Mononuclear cell (primary cell): ENCODE data around the gene SMTN. TPM values are rescaled to one million over a fixed set of nuclear protein-coding genes. Genes with fewer than 3 reads are reported as not detected.
"Not testable (repeated sequence)": the region's sequence is repeated elsewhere in the genome, so short reads cannot be mapped to it uniquely, and the experiment has no call there.

Experiments used
- H3K27me3 ChIP-seq: 2 replicates; pipeline ENCODE4 v1.6.0; 2011; ENCODE audit warnings: low read length, control low read depth; ENCODE audit not compliant: insufficient read depth
- H3K4me1 ChIP-seq: 2 replicates; pipeline ENCODE4 v1.5.1; 2011; ENCODE audit warnings: mild to moderate bottlenecking, low read length, control low read depth; ENCODE audit not compliant: insufficient read depth
- H3K4me3 ChIP-seq: 2 replicates; pipeline ENCODE4 v1.5.1; 2011; ENCODE audit warnings: mild to moderate bottlenecking, low read length, moderate library complexity
- H3K9me3 ChIP-seq: 2 replicates; pipeline ENCODE4 v1.5.1; 2011; ENCODE audit warnings: low read depth, mild to moderate bottlenecking, control low read depth, low read length
- total RNA-seq: library from RNA; depleted of rRNA; stranded (reverse); fragments of >200 nt; gene quantifications from one replicate; pipeline ENCODE4 v1.2.3, GENCODE V29; 2012

Gene SMTN
- total RNA-seq, 1 donor = 2.8 TPM

DNA sequence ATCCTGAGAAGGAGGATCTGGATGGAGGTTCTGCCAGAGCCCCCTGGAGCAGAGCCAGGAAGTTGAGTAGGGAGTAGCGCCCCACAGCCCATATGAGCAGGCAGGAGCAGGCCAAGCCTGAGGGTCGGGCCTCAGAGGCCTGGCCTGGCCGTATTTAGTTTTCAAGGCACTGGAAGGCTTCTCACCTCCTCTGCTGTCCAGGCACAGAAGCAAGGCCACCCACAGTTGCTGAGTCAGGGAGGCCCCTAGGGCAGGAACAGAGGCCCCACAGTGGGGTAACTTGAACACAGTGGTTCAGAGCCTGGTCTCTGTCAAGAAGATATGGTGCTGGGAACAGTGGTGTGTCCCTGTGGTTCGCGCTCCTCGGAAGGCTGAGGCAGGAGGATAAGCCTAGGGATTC, 21.5 kb upstream of the SMTN start:
- H3K9me3 ChIP-seq, H3K27me3 ChIP-seq, H3K4me1 ChIP-seq, H3K4me3 ChIP-seq: not testable (repeated sequence)

DNA sequence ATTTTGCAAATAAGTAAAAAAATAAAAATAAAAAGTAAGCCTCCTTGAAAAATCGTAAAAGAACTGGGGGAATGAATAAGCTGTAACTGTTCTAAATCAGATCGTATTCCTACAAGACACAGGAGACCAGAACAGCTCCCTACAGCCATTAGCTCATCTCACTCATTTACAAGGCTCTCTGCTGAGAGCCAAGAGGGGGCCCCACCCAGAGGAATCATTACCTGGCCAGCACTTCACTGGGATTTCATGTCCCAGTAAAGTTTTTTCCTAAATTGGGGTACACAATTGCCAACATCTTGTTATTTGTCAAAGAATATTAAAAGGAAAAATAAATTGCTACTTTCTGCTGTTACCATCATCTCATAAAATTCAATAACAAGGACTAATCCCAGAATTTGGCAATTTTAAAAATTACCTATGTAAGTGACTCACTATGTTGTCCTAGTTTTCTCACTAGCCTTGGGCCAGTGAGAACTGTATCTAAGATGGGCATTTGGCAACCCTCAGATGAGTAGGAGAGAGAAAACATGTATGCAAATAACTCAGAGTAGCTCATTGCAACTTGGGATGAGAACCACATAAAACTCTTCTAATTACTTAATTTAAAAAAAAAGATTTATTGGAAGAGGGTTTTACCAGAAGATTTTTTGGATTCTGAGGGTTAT, 18.4 kb upstream of the SMTN start:
- Histone ChIP-seq H3K4me1 (no peaks in the 10 kb centered on the region), H3K9me3 (no peaks in the 10 kb centered on the region), H3K27me3 (no peaks in the 10 kb centered on the region), H3K4me3 (no peak overlapping the region)

DNA sequence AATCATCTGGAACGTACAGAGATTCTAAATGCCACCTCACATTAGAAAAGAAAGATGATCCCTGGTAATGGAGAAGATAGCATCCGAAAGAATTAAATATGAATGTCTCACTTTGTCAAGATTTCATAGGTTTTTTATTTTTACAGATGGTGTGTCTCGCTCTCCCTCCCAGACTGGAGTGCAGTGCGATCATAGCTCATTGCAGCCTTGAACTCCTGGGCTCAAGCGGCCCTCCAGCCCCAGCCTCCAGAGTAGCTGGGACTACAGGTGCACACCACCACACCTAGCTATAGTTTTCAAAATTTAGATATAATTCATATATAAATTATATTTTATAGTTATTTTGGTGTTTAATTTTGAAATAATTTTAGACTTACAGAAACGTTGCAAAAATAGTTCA, 16.7 kb upstream of the SMTN start:
- H3K4me1 ChIP-seq = no peaks in the 10 kb centered on the region
- H3K27me3 ChIP-seq = no peaks in the 10 kb centered on the region
- no peaks in the 10 kb centered on the region for H3K9me3 ChIP-seq
- no peak overlapping the region for H3K4me3 ChIP-seq

DNA sequence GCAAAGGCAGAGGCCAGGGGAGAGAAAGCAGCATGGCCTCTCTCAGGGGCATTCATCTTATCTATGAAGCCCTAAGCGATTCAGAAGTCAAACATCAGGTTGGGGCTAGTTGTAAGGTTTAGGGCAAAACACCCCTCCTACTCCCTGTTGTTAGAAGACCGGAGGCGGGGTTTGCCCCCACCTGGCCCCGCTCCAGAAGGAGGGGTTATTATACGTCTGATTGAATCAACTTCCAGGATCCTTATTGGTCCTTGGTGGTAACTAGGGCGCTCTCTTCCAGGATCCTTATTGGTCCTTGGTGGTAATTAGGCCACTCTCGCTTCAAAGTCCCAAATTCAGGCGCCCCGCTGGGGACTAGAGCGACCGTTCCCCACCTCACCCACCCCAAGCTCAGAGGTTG, 12.1 kb upstream of the SMTN start:
- Histone ChIP-seq H3K4me1 (no peaks in the 10 kb centered on the region), H3K9me3 (no peaks in the 10 kb centered on the region), H3K27me3 (no peaks in the 10 kb centered on the region), H3K4me3 (no peak overlapping the region)

DNA sequence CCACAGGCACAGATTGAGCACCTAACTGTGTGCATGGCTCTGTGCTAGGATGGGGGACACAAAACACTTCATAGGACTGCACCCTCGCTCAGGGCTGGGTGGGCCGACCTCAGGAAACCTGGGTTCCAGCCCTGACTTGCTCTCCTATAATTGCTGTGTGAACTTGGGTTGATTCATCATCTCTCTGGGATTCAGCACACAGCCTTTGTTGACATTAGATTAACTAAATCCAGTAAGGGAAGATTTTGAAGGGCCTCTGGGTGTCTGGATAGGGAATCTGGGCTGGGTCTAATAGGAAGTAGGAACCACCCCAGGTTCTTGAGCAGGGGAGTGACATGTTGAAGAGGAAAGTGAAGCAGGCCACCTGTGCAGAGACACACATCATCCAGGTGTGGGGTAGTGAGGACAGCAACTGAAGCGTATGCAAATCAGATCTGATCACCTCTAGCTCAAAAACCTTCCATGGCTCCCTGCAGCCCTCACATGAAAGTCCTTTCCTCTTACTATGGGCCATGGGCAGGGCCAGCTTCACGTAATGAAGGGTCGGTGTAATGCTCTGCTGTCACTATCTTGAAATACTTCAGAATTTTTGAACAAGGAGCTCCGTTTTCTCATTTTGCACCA, 11.3 kb upstream of the SMTN start:
- H3K27me3 ChIP-seq, H3K9me3 ChIP-seq, H3K4me1 ChIP-seq, H3K4me3 ChIP-seq: not testable (repeated sequence)

DNA sequence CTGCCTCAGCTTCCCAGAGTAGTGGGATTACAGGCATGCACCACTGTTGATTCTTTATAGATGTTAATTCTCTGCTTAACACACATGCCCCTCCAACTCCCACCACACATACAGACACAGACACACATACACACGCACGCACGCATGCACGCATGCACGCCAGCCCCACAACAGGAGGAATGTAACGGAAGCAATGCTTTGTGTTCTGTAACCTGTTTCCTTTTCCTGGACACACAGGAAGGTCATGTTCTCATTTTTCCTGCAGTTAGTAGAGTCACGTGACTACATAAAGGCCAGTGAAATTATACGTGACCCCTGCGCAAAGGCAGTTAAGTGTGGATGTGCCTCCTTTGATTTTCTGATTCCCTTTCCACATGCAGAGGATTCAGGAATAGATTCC, 8.0 kb upstream of the SMTN start:
- H3K4me1 ChIP-seq, H3K27me3 ChIP-seq, H3K4me3 ChIP-seq, H3K9me3 ChIP-seq: not testable (repeated sequence)

DNA sequence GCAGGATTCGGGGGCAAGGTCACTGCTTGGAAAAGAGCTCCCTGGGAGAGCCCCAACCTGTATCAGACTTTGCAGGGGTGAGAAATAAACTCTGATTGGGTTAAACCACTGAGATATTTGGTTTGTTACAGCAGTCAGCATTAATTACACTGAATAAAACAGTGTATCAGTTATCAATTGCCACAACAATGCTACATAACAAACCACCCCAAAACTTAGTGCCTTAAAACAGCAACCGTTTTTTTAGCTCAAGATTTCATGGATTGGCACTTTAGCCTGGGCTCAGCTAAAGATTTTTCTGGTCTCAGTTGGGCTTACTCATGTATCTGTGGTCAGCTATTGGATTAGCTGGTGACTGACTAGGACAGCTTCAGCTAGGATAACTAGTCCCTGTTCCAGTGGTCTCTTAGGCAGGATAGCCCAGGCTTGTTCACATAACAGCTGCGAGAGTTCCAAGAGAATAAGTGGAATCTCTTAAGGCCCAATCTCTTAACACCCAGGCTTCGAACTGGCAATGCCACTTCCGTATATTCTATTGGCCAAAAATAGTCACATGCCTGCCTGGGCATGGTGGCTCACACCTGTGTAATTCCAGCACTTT, 7.5 kb upstream of the SMTN start:
- H3K4me1 ChIP-seq, H3K27me3 ChIP-seq, H3K4me3 ChIP-seq, H3K9me3 ChIP-seq: not testable (repeated sequence)

DNA sequence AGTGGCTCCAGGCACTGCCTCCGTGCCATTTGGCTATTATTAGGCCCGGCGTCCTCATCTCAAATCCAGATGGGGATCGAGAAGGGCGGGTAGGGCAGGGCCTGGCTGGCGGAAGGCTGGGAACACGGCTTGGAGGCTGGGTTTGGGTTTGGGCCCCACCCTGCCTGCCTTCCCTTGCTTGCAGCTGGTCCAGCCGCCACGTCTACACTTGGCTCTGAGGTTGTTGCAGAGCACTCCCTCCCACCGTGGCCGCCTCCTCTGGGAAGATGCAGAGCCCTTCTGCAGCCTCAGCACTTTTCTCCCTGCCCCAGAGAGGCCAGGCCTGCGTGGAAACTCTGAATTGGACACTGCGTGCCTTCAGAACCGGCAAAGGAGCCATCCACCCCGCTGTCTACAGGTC, 5.2 kb upstream of the SMTN start:
- Histone ChIP-seq H3K4me3 (no peak overlapping the region), H3K9me3 (no peaks in the 10 kb centered on the region), H3K27me3 (no peaks in the 10 kb centered on the region), H3K4me1 (peaks cover 6% of the 10 kb centered on the region)

DNA sequence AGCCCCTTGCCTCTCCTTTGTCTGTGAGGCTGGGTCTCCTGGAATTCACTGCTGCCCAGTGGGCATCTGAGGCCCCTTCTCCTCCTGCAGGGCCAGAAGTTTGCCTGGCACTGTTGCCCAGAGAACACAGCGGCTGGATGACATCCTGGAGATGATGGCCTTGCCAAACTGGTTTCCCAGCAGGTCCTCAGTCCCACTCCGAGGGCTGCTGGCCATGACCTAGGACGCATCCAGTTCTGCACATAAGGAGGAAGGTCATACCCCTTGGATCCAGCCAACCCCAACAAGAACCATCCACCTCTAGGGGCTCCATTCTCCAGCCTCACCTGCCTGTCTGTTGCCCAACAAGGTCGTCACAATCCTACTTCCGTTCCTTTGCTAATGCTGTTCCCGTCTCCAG, 3.4 kb upstream of the SMTN start:
- Histone ChIP-seq H3K9me3 (no peaks in the 10 kb centered on the region), H3K4me3 (no peak overlapping the region), H3K4me1 (peaks cover 22% of the 10 kb centered on the region)

DNA sequence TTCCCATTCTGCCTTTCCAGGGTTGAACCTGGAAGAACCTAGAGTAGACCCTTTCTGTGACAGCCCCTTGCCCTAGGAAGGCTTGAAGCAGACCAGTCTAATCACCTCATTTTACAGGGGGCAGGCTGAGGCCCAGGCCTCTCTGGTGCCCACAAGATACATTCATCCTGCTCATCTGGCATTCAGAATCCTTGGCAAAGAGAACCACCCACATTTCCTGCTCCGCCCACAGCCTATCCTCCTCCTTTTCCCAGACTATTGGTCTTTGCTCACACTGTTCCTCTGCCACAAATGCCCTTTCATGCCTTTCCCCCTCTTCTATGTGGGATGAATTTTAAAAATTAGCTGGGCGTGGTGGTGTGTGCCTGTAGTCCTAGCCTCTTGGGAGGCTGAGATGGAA, 2.7 kb upstream of the SMTN start:
- H3K9me3 ChIP-seq, H3K4me3 ChIP-seq, H3K27me3 ChIP-seq: not testable (repeated sequence)
- peaks cover 29% of the 10 kb centered on the region for H3K4me1 ChIP-seq

More for the DNA sequence above, 3.4 kb upstream of the SMTN start:
- H3K27me3 ChIP-seq = no peaks in the 10 kb centered on the region

DNA sequence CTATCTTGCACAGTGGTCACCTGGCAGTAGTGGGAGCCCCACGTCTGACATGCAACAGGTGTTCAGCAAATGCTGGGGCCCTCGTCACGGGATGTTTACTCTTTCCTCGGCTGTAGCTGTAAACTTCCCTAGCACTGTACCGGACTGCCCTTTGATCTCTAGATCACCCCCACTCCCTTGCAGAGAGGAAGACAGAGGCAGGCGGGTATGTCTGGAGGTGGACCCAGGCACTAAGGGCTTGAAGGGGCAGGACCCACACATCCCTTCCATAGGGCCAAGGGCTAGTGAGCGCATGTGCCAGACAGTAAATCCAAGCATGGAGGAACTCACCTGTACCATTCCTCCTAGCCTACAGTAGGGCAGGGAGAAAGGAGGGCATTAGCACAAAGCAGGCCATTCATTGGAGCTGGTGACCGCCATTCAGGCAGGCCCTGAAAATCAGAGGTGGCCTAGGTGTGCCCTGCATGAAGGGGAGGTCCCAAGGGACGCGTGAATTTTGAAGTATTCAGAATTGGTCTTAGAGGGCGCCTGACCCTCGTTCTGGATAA, 1.9 kb upstream of the SMTN start:
- peaks cover 36% of the 10 kb centered on the region for H3K4me1 ChIP-seq
- no peaks in the 10 kb centered on the region for H3K27me3 ChIP-seq
- no peak overlapping the region for H3K4me3 ChIP-seq
- no peaks in the 10 kb centered on the region for H3K9me3 ChIP-seq

DNA sequence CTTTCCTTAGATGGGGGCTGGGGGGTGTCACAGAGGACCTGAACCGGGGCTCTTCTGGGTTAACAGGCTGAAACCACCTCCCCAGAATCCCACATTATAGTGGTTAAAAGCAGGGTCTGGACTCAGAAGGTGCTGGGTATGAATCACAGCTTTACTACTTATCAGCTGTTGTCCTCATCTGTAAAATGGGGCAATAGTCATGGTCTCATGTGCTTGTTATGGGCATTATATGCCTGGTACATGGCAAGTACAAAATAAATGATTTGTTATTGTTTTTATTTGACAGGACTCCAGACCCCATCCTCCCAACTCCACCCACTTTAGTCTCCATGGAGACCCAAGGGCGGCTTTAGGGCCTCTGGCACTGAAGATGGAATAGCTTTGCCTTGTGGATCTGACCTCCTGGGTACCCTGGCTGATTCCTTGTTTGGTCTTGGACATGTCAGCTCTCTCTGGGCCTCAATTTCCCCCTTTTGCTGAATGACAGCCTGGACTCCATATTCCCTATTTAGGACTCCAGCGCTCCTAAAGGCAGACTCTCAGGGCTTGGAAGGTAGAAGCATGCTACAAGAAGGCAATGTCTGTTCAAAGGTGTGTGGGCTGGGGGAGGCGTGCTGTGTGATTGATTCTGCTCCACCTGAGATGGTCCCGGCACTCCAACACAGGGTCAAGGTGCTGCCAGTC, 812 bp upstream of the SMTN start:
- Histone ChIP-seq H3K4me1 (peaks cover 40% of the 10 kb centered on the region), H3K4me3 (peak overlapping the region; percentile 49), H3K27me3 (no peaks in the 10 kb centered on the region), H3K9me3 (no peaks in the 10 kb centered on the region)

DNA sequence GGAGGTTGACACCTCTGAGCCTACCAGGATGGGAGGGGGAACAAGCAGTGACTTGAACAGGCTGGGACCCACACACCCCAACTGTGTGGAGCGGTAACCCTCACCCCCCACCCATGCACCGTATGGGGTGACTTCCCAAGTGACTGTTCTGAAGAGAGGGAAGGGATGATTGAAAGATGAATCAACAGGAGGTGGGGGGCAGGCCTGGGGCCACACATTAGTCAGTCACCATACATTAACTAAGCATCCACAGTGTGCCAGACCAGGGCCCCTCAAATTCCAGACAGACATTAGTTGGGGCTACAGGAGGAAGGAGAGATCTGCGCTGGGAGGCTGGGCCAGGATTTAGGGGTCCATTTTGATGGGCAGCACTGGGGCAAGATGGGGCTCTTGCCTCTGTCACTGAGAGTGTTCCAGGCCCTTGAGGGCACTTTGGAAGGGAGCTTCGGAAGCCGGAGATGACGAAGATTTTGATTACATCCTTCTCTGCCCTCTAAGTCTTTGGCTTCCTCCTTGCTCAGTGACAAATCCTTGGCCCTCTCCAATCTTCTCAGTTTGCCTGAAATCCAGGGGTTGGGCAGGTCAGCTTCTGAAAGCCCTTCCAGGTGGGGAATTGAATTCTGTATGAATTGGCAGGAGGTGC, 966 bp downstream of the SMTN start:
- no peak overlapping the region for H3K4me3 ChIP-seq
- no peaks in the 10 kb centered on the region for H3K9me3 ChIP-seq
- H3K4me1 ChIP-seq = peaks cover 44% of the 10 kb centered on the region
- H3K27me3 ChIP-seq = no peaks in the 10 kb centered on the region

DNA sequence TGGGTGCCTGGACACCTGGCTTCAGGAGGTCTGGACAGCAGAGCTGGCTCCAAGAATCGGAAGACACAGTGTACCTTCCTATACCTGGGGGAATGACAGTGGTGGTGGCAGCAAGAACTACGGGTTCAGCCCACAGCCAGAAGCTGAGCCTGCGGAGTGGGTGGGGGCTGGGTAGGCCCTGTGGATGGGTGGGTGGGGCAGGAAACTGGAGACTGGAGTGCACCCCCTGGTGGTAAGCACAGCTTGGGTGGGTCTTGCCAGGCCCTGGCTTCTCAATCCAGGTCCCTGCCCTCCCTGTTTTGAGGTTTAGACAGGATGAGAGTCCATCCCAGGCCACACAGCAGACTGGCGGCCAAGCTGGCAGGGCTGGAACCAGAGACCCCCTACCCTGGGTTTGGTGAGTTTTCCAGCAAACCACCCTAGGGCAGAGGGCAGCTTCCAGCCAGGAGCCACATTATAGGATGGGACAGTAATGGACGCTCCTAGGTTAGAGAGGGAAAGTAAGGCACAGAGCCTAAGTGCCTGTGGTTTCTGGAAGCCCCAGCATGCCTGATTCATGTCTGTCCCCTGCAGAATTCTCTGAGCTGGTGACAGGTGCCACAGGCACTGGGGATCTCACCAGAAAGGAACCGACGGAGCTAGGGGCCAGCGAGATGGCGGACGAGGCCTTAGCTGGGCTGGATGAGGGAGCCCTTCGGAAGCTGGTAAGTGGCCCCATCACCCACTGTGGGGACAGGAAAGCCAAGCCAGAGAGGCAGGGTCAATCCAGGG, 1.7 kb downstream of the SMTN start:
- Histone ChIP-seq H3K4me3 (no peak overlapping the region), H3K9me3 (no peaks in the 10 kb centered on the region), H3K4me1 (peaks cover 44% of the 10 kb centered on the region), H3K27me3 (no peaks in the 10 kb centered on the region)
